Cardiac fibroblast (primary cell): ENCODE data around the gene HNRNPD.
"Not testable (repeated sequence)": the region's sequence is repeated elsewhere in the genome, so short reads cannot be mapped to it uniquely, and the experiment has no call there.

Experiments
- DNase-seq, 2 donors: peaks; one replicate each; pipeline versions ENCODE4 v3.0.0 to v3.0.0-alpha.2; 2010; ENCODE audit warnings: low read depth in 2 of 2
- H3K4me3 ChIP-seq, 2 donors: replicated peaks in 1 of 2; 1 replicate in 1 of 2; 2 replicates in 1 of 2; pipeline ENCODE4 v1.5.1; 2011; ENCODE audit warnings: low read depth in 2 of 2, low read length in 2 of 2, mild to moderate bottlenecking in 2 of 2, moderate library complexity in 1 of 2
- TF ChIP-seq, protein P1 (sequence below): IDR thresholded peaks from one replicate; pipeline ENCODE4 v1.5.1; 2011; ENCODE audit warnings: low read depth, mild to moderate bottlenecking, low read length, inconsistent platforms

HNRNPD gene

GRCh38 chr4:82388405-82388804, 14.6 kb upstream of the HNRNPD start:
- TF ChIP-seq, protein P1, sequence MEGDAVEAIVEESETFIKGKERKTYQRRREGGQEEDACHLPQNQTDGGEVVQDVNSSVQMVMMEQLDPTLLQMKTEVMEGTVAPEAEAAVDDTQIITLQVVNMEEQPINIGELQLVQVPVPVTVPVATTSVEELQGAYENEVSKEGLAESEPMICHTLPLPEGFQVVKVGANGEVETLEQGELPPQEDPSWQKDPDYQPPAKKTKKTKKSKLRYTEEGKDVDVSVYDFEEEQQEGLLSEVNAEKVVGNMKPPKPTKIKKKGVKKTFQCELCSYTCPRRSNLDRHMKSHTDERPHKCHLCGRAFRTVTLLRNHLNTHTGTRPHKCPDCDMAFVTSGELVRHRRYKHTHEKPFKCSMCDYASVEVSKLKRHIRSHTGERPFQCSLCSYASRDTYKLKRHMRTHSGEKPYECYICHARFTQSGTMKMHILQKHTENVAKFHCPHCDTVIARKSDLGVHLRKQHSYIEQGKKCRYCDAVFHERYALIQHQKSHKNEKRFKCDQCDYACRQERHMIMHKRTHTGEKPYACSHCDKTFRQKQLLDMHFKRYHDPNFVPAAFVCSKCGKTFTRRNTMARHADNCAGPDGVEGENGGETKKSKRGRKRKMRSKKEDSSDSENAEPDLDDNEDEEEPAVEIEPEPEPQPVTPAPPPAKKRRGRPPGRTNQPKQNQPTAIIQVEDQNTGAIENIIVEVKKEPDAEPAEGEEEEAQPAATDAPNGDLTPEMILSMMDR = no peak
- DNase-seq = no peak
- no peak overlapping the region for H3K4me3 ChIP-seq

GRCh38 chr4:82386312-82386711, 12.5 kb upstream of the HNRNPD start:
- not testable (repeated sequence) for DNase-seq, H3K4me3 ChIP-seq

GRCh38 chr4:82382751-82383150, 9.0 kb upstream of the HNRNPD start:
- TF ChIP-seq, protein P1 = no peak
- no peak for DNase-seq
- H3K4me3 ChIP-seq = no peak overlapping the region

GRCh38 chr4:82381661-82382296, 8.0 kb upstream of the HNRNPD start:
- DNase-seq = peak in 1 of 2 donors; percentile 30
- H3K4me3 ChIP-seq = no peak overlapping the region
- TF ChIP-seq, protein P1 = no peak

GRCh38 chr4:82381235-82381634, 7.4 kb upstream of the HNRNPD start:
- no peak for DNase-seq
- TF ChIP-seq, protein P1 = no peak
- no peak overlapping the region for H3K4me3 ChIP-seq

- TF ChIP-seq, protein P1 = no peak
- DNase-seq = no peak
- H3K4me3 ChIP-seq = no peak overlapping the region
Observed at GRCh38 chr4:82380831-82381230, 7.0 kb upstream of the HNRNPD start.

GRCh38 chr4:82380344-82380743, 6.6 kb upstream of the HNRNPD start:
- DNase-seq = no peak
- no peak overlapping the region for H3K4me3 ChIP-seq
- TF ChIP-seq, protein P1 = no peak
